HCT116 (cell line): Measurements from ENCODE around the gene ZBTB17.

Experiments
- CTCF ChIP-seq, 3 experiments: fragments of 200-600 bp in 1 of 3; sonication (generic) in 1 of 3; IDR thresholded peaks in 2 of 3; conservative IDR thresholded peaks in 1 of 3; 2 replicates each; pipeline ENCODE4 v1.5.1; 2012 to 2017; ENCODE audit warnings: low read depth in 2 of 3, low read length in 2 of 3, antibody characterized with exemption in 1 of 3, borderline replicate concordance in 1 of 3, control low read depth in 1 of 3, mild to moderate bottlenecking in 1 of 3, mixed read lengths in 1 of 3, mixed run types in 1 of 3, moderate library complexity in 1 of 3; ENCODE audit not compliant: insufficient read depth in 1 of 3
- JUND ChIP-seq: IDR thresholded peaks from 2 replicates; pipeline ENCODE4 v1.6.1; 2012
- YY1 ChIP-seq: IDR thresholded peaks from 2 replicates; pipeline ENCODE4 v1.6.1; 2011; ENCODE audit warnings: low read length, low read depth, moderate library complexity, mild to moderate bottlenecking; ENCODE audit not compliant: insufficient replicate concordance; ENCODE audit errors: extremely low read depth
- ZNF274 ChIP-seq: fragments of 200-500 bp; sonication (Bioruptor generic); IDR thresholded peaks from 2 replicates; pipeline ENCODE4 v1.6.1; 2014; ENCODE audit warnings: mild to moderate bottlenecking, low read depth, low read length, inconsistent platforms
- TF ChIP-seq, protein P1 (sequence below): IDR thresholded peaks from 2 replicates; pipeline ENCODE4 v1.6.1; 2012; ENCODE audit warnings: low read depth

GRCh38 chr1:15957221-15958095, 18.4 kb downstream of the ZBTB17 start:
- TF ChIP-seq ZNF274 (no peak), JUND (no peak), YY1 (no peak), CTCF (IDR thresholded peaks at IDR 0.05 in 2 of 3, conservative IDR thresholded peaks at IDR 0.05 in 1 of 3; ENCODE audit: borderline replicate concordance in 1 of 3, insufficient read depth in 1 of 3, low read depth in 2 of 3, low read length in 2 of 3) (peak in 1 of 3 experiments; percentile 29; a peak in 1 of 6 replicates)
- TF ChIP-seq, protein P1, sequence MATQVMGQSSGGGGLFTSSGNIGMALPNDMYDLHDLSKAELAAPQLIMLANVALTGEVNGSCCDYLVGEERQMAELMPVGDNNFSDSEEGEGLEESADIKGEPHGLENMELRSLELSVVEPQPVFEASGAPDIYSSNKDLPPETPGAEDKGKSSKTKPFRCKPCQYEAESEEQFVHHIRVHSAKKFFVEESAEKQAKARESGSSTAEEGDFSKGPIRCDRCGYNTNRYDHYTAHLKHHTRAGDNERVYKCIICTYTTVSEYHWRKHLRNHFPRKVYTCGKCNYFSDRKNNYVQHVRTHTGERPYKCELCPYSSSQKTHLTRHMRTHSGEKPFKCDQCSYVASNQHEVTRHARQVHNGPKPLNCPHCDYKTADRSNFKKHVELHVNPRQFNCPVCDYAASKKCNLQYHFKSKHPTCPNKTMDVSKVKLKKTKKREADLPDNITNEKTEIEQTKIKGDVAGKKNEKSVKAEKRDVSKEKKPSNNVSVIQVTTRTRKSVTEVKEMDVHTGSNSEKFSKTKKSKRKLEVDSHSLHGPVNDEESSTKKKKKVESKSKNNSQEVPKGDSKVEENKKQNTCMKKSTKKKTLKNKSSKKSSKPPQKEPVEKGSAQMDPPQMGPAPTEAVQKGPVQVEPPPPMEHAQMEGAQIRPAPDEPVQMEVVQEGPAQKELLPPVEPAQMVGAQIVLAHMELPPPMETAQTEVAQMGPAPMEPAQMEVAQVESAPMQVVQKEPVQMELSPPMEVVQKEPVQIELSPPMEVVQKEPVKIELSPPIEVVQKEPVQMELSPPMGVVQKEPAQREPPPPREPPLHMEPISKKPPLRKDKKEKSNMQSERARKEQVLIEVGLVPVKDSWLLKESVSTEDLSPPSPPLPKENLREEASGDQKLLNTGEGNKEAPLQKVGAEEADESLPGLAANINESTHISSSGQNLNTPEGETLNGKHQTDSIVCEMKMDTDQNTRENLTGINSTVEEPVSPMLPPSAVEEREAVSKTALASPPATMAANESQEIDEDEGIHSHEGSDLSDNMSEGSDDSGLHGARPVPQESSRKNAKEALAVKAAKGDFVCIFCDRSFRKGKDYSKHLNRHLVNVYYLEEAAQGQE, result no peak
